Effector CD4-positive, alpha-beta T cell (primary cell): ENCODE measurements around the gene HSPA1B.
"Not testable (repeated sequence)": the region's sequence is repeated elsewhere in the genome, so short reads cannot be mapped to it uniquely, and the experiment has no call there.

Experiments
- DNase-seq: peaks from one replicate; pipeline ENCODE4 v3.0.0-alpha.2; 2020

HSPA1B gene

DNA sequence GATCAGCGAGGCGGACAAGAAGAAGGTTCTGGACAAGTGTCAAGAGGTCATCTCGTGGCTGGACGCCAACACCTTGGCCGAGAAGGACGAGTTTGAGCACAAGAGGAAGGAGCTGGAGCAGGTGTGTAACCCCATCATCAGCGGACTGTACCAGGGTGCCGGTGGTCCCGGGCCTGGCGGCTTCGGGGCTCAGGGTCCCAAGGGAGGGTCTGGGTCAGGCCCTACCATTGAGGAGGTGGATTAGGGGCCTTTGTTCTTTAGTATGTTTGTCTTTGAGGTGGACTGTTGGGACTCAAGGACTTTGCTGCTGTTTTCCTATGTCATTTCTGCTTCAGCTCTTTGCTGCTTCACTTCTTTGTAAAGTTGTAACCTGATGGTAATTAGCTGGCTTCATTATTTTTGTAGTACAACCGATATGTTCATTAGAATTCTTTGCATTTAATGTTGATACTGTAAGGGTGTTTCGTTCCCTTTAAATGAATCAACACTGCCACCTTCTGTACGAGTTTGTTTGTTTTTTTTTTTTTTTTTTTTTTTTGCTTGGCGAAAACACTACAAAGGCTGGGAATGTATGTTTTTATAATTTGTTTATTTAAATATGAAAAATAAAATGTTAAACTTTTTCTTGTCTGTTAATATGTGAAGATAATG, 2.2 kb downstream of the HSPA1B start:
- DNase-seq, result no peak

DNA sequence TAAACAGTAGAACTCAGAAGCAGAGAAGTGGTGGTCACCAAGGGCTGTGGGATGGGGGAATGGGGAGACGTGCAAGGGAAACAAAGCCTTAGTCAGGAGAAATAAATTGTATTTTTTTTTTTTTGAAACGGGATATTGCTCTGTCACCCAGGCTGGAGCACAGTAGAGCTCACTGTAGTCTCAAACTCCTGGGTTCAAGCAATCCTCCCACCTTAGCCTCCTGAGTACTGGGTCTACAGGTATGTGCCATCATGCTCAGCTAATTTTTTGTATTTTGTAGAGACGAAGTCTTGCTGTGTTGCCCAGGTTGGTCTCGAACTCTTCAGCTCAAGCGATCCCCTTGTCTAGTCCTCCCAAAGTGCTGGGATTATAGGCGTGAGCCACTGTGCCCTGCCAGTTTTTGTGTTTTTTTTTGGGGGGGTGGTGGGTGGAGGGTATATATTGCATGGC, 3.4 kb downstream of the HSPA1B start:
- no peak for DNase-seq

DNA sequence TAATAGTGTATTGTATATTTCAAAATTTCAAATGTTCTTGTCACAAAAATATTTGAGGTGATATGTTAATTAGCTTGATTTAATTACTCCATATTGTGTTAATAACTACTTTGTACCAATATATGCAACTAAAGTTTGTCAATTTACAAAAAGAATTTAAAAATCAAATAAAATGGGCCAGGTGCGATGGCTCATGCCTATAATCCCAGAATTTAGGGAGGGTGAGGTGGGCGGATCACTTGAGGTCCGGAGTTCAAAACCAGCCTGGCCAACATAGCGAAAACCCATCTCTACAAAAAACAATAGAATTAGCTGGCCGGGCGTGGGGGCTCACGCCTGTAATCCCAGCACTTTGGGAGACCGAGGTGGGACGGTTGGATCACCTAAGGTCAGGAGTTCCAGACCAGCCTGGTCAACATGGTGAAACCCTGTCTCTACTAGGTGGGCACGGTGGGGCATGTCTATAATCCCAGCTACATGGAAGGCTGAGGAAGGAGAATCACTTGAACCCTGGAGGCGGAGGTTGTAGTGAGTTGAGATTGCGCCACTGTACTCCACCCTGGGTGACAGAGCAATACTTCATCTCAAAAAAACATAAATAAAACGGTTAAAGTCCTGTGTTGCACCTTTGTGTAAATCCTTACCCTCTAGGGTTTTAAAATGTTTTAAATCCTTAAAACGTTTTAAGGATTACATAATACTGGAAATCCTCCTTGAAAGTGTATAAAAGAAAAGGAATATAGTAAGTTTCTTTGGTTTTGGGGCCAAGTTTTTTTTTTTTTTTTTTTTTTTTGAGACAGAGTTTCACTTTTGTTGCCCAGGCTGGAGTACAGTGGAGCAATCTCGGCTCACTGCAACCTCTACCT, 4.0 kb downstream of the HSPA1B start:
- no peak for DNase-seq

DNA sequence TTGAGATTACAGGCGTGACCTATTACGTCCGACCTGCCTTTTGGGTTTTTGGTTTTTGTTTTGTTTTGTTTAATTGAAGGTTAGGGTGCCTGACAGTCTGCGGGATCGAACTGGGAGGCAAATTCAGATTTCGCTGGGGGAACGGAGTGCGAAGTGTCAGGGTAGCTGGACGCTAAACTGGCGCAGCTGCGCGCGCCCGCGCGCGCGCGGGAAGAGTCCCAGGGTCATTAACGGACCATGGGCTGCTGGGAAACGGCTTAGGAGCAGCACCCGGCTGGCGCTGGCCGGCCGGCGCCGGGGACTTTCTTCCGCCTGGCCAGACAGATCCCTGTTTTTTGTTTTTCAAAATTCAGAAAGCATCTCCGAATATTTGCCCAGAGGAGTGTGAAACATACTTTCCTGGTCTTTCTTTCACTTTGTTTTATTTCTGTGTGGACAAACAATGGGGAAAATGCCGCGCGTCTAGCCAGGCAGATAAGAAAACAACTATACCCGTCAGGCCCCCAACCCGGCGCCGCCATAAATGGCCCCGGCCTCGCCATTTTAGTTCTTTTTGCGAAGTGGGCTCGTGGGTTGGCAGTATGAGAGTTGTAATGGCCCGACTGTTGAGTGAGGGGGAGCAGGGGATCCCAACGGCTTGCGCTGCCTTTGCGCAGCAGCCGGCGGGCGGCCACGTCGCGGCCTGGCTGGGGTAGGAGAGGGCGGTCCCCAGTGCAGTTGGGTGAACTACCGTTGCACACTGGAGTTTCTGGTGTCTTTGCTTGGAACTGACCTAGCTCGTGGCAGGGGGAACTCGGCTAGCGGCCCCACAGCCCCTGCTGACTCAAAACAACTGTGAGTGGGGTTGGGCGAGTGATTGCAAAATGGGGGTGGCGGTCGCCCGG, 7.1 kb downstream of the HSPA1B start:
- peak; percentile 74 for DNase-seq

DNA sequence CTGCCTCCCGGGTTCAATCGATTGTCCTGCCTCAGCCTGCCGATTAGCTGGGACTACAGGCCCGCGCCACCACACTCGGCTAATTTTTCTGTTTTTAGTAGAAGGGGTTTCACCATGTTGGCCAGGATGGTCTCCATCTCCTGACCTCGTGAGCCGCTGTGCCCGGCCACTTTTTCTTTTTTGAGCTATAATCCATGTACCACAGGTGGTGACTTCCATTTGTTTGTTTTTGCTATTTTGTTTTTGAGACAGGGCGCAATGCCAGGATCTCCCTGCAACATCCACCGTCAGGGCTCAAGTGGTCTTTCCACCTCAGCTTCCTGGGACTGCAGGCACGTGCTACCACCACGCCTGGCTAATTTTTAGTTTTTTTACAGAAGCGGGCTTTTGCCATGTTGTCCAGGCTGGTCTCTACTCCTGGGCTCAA, 8.5 kb downstream of the HSPA1B start:
- no peak for DNase-seq

DNA sequence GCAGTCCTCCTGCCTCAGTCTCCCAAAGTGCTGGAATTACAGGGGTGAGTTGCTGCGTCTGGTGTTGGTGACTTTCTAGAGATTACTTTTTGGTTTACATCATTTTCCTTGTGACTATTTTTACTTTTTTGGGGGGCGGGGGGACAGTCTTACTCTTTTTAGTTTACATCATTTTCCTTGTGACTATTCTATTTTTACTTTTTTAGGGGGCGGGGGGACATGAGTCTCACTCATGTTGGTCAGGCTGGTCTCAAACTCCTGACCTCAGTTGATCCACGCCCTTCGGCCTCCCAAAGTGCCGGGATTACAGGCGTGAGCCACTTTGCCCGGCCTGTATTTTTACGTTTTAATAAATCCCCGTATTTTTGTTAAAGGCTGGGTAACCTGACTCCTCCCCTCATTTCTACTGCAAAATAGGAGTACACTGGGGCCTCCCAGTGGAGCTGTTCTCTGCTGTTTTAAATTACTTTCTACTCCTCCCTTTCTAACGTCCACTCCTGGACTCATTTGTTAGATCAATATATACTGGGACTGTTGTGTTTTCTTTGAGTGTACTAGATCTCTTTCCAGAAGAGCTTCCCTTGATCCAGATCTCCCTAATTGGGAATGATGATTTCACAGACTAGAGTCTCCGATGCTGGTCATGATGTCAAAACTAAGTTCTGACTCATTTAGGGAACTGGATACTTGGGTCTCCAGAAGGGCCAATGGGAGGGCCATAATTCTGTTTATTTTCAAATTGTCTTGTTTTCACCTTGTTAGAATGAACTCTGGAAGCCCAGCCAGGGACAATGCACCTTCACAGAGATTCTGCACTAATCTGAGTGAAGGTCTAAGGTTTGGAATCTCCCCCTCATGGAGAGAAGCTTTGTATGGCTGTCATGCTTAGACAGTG, 9.2 kb downstream of the HSPA1B start:
- no peak for DNase-seq

DNA sequence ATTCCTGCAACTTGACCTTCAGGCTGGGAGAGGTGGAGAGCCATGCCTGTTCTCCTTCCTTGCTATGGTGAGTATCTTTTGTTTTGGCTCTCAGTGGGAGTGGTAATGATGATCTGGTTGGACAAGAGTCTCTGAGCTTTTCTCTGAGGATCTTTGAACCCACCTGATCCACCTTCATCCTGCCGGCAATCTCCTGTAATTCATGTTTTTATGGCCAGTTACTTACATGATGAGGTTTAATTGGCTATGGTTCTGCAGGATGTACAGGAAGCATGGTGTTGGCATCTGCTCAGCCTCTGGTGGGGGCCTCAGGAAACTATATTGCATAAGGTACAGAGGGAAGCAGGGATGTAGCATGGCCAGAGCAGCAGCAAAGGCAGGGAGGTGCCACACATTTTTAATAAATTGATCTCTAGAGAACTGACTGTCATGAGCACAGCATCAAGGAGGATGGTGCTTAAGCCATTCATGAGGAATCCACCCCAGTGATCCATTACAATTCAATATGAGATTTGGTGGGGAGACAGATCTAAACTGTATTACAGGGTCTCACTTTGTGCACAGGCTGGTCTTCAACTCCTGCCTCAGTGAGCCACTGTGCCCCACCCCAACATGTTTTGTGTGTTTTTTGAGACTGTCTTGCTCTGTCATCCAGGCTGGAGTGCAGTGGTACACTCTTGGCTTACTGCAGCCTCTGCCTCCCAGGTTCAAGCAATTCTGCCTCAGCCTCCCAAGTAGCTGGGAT, 10.0 kb downstream of the HSPA1B start:
- no peak for DNase-seq

DNA sequence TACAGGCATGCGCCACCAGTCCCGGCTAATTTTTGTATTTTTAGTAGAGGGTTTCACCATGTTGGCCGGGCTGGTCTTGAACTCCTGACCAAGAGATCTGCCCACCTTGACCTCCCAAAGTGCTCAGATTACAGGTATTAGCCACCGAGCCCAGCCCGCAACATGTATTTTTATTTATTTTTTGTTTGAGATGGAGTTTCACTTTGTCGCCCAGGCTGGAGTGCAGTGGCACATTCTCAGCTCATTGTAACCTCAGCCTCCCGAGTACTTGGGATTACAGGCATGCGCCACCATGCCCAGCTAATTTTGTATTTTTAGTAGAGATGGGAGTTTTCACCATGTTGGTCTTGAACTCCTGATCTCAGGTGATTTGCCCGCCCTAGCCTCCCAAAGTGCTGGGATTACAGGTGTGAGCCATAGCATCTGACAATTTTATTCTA, 10.6 kb downstream of the HSPA1B start:
- not testable (repeated sequence) for DNase-seq

DNA sequence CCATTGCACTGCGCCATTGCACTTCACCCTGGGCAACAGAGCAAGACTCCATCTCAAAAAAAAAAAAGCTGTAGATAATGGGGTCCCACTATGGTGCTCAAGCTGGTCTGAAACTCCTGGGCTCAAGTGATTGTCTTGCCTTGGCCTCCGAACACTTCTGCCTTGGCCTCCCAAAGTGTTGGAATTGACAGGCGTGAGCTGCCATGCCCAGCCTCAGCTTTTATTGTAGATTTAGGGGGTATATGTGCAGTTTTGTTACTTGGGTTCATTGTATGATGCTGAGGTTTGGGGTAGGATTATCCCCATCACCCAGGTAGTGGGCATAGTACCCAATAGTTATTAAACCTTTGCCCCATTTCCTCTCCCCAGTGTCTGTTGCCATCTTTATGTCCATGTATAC, 11.4 kb downstream of the HSPA1B start:
- DNase-seq, result no peak

DNA sequence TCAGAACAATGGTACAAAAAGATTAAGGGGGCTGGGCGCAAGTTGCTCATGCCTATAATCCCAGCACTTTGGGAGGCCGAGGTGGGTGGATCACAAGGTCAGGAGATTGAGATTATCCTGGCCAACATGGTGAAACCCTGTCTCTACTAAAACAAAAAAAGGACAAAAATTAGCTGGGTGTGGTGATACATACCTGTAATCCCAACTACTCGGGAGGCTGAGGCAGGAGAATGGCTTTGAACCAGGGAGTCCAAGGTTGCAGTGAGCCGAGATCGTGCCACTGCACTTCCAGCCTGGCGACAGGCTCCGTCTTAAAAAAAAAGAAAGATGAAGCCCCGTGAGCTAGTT, 12.2 kb downstream of the HSPA1B start:
- not testable (repeated sequence) for DNase-seq

DNA sequence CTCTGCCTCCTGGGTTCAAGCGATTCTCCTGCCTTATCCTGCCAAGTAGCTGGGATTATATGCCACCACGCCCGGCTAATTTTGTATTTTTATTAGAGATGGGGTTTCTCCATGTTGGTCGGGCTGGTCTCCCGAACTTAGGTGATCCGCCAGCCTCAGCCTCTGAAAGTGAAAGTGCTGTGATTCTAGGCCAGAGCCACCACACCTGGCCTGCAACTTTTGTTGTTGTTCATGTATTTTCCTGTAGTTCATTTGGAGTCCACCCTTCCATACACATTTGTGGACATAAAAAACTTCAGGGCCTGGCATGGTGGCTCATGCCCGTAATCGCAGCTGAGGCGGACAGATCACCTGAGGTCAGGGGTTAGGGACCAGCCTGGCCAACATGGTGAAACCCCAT, 14.5 kb downstream of the HSPA1B start:
- DNase-seq, result no peak

DNA sequence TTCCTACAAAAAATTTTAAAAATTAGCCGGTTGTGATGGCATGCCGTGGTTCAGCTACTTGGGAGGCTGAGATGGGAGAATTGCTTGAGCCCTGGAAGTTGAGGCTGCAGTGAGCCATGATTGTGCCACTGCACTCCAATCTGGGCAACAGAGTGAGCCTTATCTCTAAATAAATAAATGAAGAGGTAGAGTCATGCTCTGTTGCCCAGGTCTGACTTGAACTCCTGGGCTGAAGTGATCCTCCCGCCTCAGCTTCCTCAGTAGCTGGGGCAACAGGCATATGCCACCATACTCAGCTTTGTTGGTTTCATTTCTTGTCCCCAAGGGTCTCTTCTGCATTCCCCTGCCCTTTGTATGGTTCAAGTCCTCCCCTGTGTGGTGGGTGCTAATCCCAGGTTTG, 17.0 kb downstream of the HSPA1B start:
- DNase-seq, result no peak

DNA sequence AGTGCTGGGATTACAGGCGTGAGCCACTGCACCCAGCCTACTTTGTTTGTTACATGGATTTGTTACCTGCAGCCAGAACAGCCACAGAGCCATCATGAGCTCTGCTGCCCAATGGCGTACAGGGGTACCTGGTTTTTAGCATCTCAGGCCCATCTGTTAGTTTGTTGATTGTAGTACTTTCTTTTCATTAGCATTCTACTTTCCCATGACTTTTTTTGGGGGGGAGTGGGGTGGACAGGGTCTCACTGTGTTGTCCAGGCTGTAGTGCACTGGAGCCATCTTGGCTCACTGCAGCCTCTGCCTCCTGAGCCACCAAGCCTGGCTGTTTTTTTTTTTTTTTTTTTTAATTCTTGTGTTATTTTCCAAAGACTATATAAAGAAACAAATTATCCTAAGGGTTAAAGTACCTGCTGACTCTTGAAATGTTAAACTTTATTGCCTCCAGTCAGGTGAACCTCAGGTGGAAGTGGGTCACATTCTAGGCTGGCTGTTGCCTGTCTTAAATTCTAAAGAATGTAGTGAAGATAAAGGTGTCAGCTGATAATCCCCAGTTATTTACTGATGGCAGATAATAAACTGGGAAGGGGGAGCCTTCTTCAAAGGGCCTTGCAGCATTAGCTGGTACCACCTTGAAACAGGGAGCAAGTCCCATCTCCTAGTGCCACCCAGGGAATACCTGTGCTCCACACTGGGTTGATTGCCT, 19.9 kb downstream of the HSPA1B start:
- no peak for DNase-seq

DNA sequence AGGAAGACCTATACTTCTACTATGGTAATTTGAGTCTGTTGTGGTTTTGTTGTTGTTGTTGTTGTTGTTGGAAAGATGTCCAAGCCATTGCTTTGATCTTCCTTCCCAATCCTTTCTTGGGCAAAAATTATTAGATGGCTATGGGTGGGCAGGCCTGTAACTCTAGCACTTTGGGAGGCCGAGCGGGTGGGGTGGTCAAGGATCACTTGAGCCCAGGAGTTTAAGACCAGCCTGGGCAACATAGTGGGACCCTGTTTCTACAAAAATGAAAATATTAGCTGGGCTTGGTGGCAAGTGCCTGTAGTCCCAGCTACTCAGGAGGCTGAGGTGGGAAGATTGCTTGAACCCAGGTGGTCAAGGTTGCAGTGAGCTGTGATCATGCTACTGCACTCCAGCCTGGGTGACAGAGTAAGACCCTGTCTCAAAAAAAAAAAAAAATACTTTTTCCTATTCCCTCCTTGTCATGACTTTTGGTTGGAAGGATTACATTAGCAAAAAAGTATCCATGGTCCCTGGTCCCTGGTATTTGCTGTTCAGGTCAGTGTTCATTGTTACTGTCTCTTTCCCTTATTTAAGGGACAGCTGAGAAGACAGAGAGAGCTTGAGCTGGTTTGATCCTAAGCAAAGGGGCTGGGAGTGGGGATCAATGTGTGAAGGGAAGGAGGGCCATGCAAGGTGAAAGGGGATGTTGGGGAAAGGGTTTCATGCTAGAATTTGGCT, 23.4 kb downstream of the HSPA1B start:
- DNase-seq, result no peak

DNA sequence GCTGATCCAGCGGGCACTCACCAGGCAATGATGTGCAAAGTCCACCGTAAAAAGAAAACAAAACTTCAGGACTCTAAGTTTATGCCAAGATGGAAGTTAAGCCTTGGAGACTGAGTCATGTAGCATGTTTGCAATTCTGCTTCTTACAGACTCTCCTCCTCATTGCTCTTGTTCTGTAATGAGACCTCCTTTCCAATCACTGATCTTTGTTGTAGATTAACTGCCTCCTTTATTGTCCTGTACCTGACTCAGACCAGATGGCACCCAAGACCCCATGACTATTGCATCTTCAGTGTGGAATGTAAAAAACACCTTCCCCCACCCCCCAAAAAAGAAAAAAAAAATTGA, 23.9 kb downstream of the HSPA1B start:
- DNase-seq, result no peak

DNA sequence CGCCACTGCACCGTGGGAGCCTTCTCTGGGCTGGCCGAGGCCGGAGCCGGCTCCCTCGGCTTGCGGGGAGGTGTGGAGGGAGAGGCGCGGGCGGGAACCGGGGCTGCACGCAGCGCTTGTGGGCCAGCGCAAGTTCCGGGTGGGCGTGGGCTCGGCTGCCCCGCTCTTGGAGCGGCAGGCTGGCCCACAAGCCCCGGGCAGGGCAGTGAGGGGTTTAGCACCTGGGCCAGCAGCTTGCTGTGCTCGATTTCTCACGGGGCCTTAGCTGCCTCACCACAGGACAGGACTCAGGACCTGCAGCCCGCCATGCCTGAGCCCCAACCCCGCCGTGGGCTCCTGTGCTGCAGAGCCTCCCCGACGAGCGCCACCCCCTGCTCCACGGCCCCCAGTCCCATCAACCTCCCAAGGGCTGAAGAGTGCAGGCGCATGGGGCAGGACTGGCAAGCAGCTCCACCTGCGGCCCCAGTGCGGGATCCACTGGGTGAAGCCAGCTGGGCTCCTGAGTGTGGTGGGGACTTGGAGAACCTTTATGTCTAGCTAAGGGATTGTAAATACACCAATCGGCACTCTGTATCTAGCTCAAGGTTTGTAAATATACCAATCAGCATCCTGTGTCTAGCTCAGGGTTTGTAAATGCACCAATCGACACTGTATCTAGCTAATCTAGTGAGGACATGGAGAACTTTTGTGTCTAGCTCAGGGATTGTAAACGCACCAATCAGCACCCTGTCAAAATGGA, 24.6 kb downstream of the HSPA1B start:
- not testable (repeated sequence) for DNase-seq

DNA sequence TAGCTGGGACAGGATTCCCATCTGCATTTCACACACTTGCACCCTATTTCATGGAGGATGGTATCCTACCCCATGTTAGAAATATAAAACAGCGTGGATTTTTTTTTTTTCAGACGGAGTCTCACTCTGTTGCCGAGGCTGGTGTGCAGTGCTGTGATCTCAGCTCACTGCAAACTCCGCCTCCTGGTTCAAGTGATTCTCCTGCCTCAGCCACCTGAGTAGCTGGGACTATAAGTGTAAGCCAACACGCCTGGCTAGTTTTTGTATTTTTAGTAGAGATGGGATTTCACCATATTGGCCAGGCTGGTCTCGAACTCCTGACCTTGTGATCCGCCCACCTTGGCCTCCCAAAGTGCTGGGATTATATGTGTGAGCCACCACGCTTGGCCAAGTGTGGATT, 30.2 kb downstream of the HSPA1B start:
- not testable (repeated sequence) for DNase-seq

DNA sequence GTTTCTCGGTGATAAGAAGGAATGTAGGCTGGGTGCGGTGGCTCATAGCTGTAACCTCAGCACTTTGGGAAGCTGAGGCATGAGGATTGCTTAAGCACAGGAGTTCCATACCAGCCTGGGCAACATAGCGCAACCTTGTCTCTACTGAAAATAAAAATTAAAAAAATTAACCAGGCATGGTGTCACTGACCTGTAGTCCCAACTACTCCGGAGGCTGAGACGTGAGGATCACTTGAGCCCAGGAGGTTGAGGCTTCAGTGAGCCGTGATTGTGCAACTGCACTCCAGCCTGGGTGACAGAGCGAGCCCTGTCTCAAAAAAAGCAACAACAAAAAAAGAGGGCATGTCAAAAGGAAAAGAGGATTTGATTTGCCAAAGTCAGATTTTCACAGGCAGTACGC, 31.2 kb downstream of the HSPA1B start:
- no peak for DNase-seq

DNA sequence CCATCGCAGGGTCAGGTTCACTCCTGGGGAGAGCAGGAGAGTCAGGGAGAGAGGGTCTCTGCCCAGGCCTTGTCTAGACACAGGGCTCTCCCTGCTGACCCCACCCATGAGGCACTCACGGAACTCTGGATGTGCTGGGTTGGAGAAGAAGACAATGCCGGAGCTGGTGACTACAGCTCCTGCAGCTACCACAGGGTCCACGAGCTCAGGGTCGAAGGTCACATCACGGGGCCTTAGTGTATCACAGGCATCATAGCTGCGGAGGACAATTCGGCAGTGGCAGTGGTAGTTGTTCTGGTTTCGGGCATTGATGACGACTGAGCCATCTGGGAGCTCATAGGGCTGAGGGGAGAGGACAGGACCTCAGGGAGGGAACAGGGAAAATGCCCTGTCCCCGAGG, 32.4 kb downstream of the HSPA1B start:
- DNase-seq, result no peak

DNA sequence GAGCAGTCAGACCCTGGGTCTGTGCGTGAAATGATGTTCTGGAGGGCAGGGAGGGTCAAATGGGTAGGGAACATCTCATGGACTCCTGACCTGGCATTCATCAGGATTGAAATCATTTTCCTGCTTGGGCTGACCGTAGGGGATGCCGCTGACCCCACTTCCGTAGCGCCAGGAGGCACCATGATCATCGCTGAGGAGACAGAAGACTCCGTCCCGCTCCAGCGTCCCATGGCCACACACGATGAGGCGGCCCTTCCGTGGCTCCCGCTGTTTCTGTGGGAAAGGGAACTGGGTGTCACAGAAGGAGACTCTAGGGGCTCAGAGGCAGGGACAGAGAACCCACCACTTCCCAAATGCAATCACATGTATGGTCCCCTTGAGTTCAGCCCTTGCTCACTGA, 32.8 kb downstream of the HSPA1B start:
- no peak for DNase-seq
